Right cardiac atrium (tissue), 5 donors: ENCODE data around the gene HS2ST1. TPM values are rescaled to one million over a fixed set of nuclear protein-coding genes. Genes with fewer than 3 reads are reported as not detected.

Source experiments
- ATAC-seq, 2 donors: fragments of 200-7000 bp; cut with Tn5 transposase; one replicate each; pipeline versions ENCODE4 v1.8.0 to v1.9.1; 2020; ENCODE audit warnings: moderate library complexity in 2 of 2, mild to moderate bottlenecking in 1 of 2
- DNase-seq, 3 donors: peaks; one replicate each; pipeline ENCODE4 v3.0.0-alpha.2; 2020
- H3K27ac ChIP-seq: one replicate; pipeline ENCODE4 v1.5.1; 2013; ENCODE audit warnings: mild to moderate bottlenecking, low read length, control low read depth, moderate library complexity
- H3K27me3 ChIP-seq: one replicate; pipeline ENCODE4 v1.6.1; 2013; ENCODE audit not compliant: control insufficient read depth, insufficient read depth
- H3K4me1 ChIP-seq: one replicate; pipeline ENCODE4 v1.6.1; 2013; ENCODE audit warnings: low read length; ENCODE audit not compliant: control insufficient read depth, insufficient read depth
- H3K4me3 ChIP-seq: one replicate; pipeline ENCODE4 v1.5.1; 2013; ENCODE audit warnings: low read length, control low read depth
- H3K9me3 ChIP-seq: one replicate; pipeline ENCODE4 v1.6.1; 2013; ENCODE audit warnings: low read length; ENCODE audit not compliant: control insufficient read depth
- WGBS: extraction: QIAGEN DNeasy Blood & Tissue Kit; methylation state at CpG from one replicate; pipeline ENCODE4 v1.1.7; 2013; 5-methylcytosine and 5-hydroxymethylcytosine counted together
- intact Hi-C, 4 donors: fragments of 100-400 bp; cut with DNase I; formaldehyde crosslinking; loops; one replicate each; pipeline versions ENCODE4 v1.11.0 to v1.14.0; 2022 to 2023
- polyA plus RNA-seq: library from polyadenylated mRNA; stranded (reverse); fragments of 200-250 nt; gene quantifications from one replicate; pipeline ENCODE4 v1.2.3, GENCODE V29; 2013
- total RNA-seq, 4 donors: library from RNA; stranded (reverse); fragmentation: NEBNext Ultra II Directional; extraction: Animal tissue kit (Norgen Biotek cat#: 25700); gene quantifications; one replicate each; pipeline ENCODE4 v1.2.1, GENCODE V29; 2021
- donor health status: healthy with polysubstance abuse.
- donor health status: DM: no; HTN: yes; CAD: no.
- donor health status: DM: no; HTN: no; CAD: no.
- donor health status: DM: no; HTN: yes; CAD: no; lungs with severe emphysema.
- donor health status: DM: yes; HTN: yes; CAD: no.

Gene HS2ST1
- total and polyA plus RNA-seq, 5 donors, result 6.0 to 15.7 (median 11.8) TPM

DNA sequence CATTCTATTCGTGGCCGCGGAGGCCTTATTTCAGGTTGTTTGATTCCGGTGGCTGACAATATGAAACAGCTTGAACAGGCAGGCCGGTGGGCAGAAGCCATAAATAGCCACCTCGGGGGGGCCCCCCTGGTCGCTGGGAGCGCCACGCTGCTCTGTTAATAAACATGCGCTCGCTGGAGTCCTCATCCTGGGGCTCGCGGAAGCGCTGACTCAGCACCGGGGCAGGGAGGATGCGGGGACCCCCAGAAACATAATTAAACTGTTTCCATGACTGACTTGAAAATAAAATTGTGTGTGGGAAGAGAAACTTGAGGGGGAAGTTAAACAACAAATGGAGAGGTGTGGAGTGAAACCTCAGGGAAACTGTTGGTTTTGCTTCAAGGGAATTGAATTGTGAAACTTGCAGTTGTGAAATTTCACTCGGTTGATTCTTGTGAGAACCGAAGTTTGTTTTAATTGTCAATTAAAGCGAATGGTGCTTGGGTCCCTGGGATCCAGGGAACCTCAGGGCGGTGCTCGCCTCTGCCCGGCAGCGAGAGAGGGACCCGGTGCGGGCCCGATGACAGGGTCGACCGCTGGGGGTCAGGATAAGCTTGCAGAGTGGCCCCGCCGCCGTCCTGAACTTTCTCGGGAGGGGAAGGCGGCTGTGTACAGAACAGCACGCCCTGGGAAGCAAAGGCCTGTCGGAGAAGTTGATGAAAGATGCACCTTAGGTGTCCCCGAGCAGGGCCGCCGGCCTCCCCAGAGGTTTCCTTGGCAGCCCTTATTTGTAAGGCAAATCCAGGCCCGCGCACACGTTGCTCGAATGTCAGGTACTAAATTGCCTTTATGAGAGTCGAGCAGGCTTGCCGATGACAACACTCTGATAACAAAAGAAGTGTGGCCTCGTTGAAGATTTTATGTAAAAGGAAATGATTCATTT, 237.3 kb downstream of the HS2ST1 start:
- Histone ChIP-seq H3K27me3 (no peaks in the 10 kb centered on the region), H3K4me3 (peak overlapping the region; percentile 45), H3K27ac (peak overlapping the region; percentile 47), H3K4me1 (no peaks in the 10 kb centered on the region), H3K9me3 (no peaks in the 10 kb centered on the region)
- 12% methylated on average over 45 of the region's 45 CpGs for WGBS
- ATAC-seq, result peak; percentile 94 to 96
- intact Hi-C loops, result no loop called here
- DNase-seq, result peak; percentile 79 to 91 (median 90)

DNA sequence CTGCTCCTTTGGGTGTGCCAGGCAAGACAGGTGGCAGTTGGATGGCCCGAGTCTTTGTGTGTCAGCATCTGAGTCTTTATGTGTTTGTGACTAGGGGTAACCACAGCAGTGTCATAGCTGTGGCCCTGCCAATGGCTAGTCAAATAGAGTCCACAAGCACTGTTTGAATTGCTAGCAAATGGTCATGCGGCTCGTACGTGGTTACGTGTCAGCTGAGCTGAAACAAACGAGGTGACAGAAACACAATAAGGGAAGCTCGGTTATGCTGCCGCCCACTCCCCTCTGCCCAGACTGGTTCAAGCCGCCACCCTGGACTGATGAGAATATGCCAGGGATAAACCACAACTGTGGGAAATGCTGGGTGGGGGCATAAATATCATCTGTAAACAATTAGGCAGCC, 239.9 kb downstream of the HS2ST1 start:
- ATAC-seq (no peak), DNase-seq (peak in 1 of 3 donors; percentile 30)
- H3K4me1 ChIP-seq, result no peaks in the 10 kb centered on the region
- WGBS, result 86% methylated on average over 9 of the region's 9 CpGs
- intact Hi-C loops, result no loop called here
- H3K9me3 ChIP-seq, result no peaks in the 10 kb centered on the region
- H3K4me3 ChIP-seq, result no peak overlapping the region
- no peak overlapping the region for H3K27ac ChIP-seq
- H3K27me3 ChIP-seq, result no peaks in the 10 kb centered on the region

DNA sequence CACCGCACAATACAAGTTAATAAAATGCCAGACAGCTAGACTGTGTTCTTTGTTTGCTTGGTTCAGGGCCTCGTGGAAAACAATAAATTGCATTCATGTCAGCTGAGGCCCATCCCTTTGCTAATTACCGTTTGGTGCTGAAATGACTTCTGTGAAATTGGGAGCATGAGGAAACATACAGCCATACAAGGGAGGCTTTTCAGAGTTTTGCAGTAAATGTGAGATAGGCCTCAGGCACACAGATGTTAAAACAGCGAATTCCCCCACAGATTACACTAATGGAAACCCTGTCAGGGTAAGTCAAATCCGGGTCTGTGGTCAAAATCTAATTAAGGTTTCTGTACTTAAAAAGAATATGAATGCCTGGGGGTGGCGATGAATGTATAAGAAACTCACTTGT, 240.7 kb downstream of the HS2ST1 start:
- no peaks in the 10 kb centered on the region for H3K27me3 ChIP-seq
- no peak overlapping the region for H3K4me3 ChIP-seq
- no peak for ATAC-seq
- intact Hi-C loops, result no loop called here
- H3K27ac ChIP-seq, result no peak overlapping the region
- no peaks in the 10 kb centered on the region for H3K4me1 ChIP-seq
- H3K9me3 ChIP-seq, result no peaks in the 10 kb centered on the region
- DNase-seq, result no peak
- 76% methylated on average over 6 of the region's 6 CpGs for WGBS

DNA sequence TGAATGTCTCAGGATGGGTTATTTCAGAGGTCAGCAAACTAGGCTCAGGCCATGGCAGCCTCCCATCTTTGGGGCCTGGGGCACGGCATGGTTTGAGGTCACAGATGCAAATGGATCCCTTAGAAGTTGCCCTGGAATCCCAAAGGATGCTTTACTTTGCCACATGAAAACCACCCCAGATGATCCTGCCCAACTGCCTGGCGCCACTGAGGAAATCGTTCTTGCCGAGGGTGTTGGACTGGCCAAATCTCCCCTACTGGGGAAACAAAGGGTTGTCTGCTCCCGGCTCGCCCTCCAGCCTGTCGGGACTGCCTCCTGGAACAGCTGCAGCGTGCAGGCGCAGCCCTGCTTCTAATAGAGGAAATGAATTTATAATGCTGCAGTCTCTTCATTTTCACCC, 241.2 kb downstream of the HS2ST1 start:
- WGBS, result 86% methylated on average over 9 of the region's 9 CpGs
- no peak for ATAC-seq
- Histone ChIP-seq H3K4me3 (no peak overlapping the region), H3K9me3 (no peaks in the 10 kb centered on the region), H3K27me3 (no peaks in the 10 kb centered on the region), H3K4me1 (no peaks in the 10 kb centered on the region), H3K27ac (no peak overlapping the region)
- intact Hi-C loops, result no loop called here
- DNase-seq, result no peak

DNA sequence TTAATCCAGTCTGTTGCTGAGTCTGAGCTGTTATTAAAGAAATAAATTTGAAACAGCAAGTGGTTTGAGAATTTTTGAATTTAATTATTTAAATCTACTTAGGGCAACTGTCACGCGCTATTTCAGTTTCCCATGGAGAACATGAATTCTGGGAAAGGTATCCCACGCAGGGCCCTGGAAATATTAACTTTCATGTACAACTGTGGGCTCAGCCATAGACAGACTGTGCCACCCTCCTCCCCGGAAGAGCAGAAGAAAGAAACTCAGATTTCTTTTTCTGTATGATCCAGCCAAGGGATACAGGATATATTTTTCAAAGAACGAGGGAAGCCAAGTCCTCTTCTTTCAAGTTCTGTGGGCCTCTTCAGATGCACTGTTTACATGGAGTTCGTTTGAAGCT, 241.7 kb downstream of the HS2ST1 start:
- Histone ChIP-seq H3K4me3 (no peak overlapping the region), H3K27me3 (no peaks in the 10 kb centered on the region), H3K9me3 (no peaks in the 10 kb centered on the region), H3K27ac (no peak overlapping the region), H3K4me1 (no peaks in the 10 kb centered on the region)
- 93% methylated on average over 6 of the region's 6 CpGs for WGBS
- intact Hi-C loops, result no loop called here
- DNase-seq (no peak), ATAC-seq (no peak)

DNA sequence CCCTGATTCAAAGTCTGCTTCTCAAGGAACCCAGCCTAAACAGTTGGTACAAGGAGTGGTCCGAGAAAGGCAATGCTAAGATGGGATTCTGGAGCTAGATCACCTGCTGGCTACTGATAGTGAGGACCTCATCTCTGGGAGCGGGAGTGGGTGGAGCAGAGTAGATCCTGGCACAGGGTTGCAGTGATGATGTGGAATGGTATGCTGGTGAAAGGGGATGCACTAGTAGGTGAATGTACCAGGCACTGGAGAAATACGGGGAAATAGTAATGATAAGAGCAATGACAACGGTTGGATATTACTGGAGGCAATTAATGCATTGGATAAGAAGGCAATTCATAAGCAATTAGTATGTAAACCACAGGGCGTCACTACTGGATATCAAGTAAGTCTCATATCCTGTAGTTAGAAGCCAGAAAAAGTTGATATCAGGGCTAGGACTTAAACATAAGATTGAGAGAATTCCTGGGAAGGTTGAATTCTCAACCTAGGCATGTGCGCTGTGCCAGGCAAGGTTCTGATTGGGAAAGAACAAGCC, 245.0 kb downstream of the HS2ST1 start:
- no peaks in the 10 kb centered on the region for H3K4me1 ChIP-seq
- H3K4me3 ChIP-seq, result no peak overlapping the region
- no peak overlapping the region for H3K27ac ChIP-seq
- intact Hi-C loops, result no loop called here
- ATAC-seq (no peak), DNase-seq (no peak)
- H3K9me3 ChIP-seq, result no peaks in the 10 kb centered on the region
- WGBS, result 85% methylated on average over 6 of the region's 6 CpGs
- H3K27me3 ChIP-seq, result no peaks in the 10 kb centered on the region

Other genes with a start within 250 kb of the HS2ST1 start
- 100 to 1,000 TPM in 3 of 4 donors, 10 to 100 TPM in 1; 99.2 to 103 (median 102) TPM for gene SH3GLB1, start 210.1 kb upstream of the HS2ST1 start, total RNA-seq
- 38.8 TPM for gene SH3GLB1, start 210.1 kb upstream of the HS2ST1 start, polyA plus RNA-seq
- 100 to 1,000 TPM in 3 of 4 donors, 10 to 100 TPM in 1; 90.8 to 119 (median 108) TPM for gene SELENOF, start 509 bp upstream of the HS2ST1 start, total RNA-seq
- 95.6 TPM for gene SELENOF, start 509 bp upstream of the HS2ST1 start, polyA plus RNA-seq